ENCODE measurements around the gene NRXN3.

NRXN3 gene

DNA sequence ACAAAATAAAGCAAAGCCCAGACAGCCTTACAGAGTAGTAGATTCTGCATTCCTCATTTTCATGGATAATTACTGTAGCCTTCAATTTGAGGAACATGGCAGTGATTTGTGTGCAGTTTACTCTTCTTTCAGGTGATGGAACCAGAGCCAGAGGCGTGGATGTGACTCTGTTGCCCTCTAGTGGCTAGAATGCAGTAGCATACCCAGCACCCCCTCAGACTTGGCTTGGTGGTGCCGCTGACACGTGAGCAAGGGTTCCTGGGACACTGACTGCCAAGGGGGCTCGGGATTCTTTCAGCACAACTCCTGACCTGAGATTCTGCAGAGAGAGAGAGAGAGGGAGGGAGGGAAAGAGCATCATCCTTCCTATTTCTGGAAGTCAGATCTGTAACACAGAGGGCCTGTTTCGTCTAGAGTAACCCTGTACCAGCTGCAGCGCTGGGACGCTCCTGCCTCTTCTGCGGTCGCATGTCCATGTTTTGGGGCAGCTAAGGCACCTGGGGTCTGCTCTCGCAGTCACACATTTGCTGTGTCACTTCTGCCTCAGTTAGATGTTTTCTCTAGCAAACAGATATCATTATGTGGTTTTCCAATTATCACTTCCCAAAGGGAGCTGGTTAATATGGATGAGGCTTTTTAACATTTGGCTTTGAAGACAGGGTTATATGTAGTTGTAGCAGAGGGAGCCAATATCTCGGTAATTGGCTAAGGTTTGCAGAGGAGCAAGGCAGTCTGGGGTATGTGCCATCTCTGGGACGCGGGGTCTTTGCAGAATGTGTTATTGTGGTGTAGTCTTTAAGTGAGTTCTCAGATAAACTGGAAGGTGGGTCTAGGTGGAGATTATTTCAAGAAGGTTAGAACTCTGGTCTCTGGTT is 428.1 kb downstream of the NRXN3 start:
- DNase-seq: peak; percentile 70

DNA sequence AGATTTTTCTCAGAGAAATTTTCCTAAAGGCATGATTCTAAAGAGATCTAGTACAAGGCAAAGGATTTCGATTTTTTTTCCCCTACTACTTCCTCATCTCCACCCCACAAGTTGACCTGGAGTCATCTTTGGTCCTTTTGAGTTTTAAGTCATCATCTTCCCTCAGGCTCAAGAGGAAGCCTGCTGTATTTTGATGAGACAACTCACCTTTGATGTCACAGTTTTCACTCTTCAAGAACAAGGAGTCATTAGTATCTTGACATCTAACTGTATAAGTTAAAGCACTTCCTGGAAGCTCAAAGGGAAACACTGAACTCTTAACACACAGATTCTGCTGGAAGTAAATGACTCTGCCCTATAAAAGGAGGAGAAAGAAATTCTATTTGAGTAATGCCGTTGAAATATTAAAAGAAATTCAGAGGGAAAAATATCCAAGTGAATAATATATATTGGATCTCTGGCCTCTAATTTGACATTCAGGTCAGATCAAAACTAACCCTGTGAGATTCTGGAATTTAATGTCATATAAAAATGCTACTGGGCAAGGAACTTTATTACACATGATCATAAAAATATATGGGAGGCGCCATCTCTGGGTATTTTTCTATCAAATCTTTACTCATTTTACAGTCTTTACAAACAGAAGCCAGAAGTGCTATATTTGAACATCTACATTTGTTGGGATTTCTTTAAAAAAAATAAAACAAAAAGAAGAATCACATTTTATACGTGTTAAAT is 435.0 kb downstream of the NRXN3 start:
- no peak for DNase-seq

DNA sequence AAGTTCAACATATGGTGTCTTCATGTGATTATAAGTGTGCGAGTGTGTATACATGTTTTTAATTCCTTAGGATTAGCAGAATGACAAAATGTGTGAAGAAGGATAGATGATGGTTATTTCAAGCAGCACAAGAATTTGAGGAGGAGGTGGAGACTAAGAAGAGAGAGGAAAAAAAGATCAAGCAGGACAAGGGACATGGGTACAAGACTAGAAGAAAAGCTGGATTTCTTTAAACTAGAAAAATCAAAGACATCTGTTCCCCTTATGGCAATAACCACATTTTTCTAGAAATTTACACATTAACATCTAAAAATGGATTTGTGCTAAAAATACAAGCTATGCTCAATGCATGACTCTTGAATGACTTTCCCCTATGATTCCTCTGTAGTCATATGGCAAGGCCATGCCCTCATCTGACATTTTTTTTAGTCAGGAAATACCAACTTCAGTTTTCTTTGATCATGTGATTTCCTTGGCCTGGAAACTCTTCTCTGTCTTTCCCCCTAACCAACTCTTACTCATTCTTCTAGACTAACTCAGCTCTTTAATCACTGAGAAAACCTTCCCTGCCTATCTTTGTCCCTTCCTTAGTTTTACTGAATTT is 435.8 kb downstream of the NRXN3 start:
- no peak for DNase-seq

DNA sequence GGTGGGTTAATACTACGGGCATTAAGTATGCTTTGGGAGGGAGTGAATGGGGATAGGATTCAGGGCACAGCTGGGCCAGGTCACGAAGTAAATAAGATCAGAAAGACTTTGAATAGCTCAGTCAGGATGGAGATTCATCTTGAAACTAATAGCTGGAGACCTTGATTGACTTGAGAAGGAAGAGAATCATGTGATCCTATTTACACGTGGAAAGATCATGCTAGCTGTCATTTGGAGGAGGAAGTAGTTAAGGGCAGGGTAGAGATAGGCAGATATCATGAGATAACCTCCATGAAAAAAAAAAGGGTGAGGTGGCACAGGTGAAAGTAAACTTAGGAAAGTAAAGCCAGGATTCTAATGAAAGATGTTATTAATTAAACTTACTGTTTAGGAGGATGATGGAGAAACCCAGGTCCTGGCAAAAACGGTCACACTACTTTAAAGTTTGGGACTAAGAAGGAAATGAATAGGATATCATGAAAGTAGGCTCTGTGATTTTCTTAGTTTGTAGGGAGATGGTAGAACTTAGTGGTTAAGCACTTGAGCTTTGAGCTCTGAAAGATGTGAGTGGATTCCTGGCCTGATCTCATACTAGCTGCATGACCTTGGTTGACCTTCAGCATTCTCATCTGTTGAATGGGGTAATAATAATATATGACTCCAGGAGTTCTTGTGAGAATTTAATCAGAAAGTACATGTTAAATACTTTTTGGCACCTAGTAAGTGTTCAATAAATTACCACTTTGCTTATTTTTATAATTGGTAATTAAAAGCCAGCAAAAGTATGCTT is 439.0 kb downstream of the NRXN3 start:
- DNase-seq: no peak

DNA sequence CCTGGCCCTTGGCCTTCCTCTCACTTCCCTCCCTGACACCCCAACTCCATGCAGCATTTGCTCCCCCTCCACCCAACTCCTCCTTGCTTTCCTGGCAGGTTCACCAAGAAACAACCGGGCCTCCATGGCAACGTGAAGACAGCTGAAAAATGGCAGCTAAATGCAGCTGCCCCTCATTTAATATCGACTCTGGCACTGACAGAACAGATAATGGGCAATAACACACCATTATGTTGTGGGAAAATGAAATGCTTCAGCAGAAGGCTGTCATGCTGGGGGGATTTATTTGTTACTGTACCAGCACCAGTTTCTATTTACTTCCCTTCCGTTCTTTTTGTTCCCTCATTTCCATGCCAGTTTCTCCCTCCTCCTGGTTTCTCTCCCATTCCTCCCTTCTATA is 440.8 kb downstream of the NRXN3 start:
- DNase-seq: no peak

DNA sequence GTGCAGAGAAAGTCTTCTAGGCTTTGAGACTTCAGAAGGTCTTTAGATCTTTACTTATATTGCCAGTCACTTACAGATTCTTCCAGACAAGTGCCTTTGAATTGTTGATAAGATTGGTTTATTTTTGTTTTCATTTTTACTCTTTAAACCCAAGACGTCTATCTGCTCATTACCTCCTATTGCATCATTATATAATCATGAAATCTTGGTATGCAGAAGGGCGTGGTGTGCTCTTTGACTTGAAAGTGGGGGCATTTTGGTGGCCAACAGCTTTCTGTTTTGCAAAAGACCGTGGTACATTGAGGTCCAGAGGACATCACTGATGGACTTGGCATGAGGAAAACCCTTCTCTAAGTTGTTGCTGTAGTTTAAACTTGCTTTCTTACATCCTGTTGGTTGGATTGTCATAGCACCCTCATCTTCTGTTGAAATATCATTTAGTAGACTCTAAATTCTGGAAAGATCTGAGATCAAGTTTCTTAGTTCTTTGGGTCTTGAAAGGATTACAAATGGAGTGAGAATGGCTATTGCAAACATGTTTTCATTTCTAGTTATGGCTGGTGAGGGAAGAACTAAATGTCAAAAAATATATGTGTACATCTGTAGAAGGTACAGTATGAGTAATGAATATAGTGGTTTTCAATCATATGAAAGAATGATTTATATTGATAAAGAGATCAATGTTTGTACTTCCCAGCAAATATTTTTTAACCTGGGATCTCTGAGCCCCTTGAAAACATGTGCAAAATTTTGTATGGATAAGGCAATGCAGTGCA is 441.8 kb downstream of the NRXN3 start:
- no peak for DNase-seq

DNA sequence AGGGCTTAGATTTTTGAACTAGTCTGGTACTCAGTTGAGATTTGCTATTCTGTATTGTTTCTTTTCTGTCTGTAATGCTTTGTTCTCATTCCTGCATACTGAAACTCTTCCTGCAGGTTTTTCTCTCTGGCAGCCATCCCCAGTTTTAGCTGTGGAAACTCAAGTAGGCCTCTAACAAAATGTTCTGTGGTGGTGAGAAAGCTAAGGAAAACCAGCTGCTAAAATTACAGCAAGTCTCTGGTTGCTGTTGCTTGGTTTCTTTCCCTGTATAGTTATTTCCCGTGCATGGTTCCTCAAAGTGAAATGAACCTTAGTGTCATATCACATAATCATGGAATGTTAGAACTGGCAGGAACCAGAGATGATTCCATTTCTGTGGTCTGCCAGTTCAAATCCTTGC is 442.5 kb downstream of the NRXN3 start:
- no peak for DNase-seq

DNA sequence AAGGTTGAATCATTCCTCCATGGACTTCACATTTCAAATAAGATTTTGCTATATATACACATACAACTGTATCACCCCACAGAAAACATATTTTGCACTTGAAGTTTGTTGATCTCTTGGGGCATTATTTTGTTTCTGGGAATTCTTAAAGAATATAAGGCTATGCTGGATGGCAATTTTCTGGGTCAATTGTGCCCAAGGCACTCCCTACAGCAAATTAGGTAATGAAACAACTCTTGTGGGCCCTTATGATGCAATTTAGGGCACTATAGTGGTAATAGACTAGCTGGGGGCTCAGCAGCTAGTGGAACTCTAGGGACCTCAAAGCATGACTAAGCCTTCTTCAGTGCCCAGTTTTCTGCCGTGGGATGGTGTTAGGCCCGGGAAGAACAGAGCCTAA is 444.4 kb downstream of the NRXN3 start:
- no peak for DNase-seq

DNA sequence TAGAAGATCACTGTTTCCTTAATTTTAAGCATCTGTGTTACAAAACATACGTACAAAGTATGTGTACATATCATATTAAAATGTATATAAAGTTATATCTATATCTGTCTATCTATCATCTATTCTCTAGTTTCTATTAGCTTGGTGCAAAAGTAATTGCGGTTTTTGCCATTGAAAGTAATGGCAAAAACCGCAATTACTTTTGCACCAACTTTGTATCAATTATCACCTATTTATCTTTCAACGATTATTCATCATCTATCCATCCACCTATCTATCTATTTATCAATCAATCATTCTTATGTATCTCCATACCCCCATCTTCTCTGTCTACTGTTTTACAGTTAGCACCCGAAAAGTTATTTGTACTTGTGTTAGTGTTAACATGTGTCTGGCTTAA is 447.6 kb downstream of the NRXN3 start:
- no peak for DNase-seq

DNA sequence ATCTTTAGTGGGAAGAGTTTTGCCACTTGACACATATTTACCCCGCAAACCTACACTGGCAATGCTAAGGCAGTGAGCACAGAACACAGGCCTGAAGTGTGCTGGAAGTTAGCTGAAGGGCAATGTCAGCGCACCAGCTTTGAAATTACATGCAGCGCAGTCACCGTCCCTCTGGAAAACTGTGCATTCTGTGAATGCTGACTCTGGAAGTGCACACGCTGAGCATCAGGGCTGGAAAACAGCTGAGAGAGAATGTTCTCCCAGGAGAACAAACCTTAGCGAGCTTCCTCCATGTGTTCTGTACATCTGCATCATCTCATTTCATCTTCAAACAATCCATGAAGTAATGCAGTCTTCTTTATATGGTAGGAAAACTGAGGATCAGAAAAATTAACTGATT is 448.2 kb downstream of the NRXN3 start:
- DNase-seq: no peak

DNA sequence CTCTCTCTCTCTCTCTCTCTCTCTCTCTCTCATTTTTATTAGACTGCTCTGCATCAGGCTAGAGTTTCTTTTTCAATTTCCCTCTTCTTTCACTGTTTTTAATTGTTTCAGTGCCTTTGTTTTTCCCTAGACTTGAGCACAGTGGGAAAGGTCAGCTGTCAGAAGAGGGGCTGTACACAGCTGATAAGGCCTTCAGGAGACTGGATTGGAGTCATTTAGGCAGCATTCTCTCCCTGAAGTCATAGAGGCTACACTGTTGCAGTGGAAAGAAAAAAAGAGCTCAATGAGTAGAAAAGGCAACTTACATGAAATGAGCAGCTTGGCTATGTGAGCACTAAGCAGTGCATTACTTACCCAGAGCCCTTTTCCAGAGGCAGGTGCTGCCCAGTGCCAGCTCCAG is 456.9 kb downstream of the NRXN3 start:
- DNase-seq: no peak

DNA sequence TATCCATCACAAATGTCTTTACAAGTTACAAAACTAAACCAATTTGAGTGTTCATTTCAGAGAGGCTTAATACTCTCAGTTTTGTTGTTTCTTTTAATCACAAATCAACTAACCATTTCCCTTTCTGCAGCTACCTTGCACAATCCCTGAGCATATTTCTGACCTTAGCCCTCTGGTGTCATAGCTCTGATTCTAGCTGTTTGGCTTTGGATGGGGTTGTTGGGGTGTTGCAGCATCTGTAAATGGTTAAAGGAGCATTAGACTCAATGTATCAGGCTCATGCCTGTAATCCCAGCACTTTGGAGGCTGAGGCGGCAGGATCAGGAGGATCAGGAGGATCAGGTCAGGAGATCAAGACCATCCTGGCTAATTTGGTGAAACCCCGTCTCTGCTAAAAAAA is 461.4 kb downstream of the NRXN3 start:
- DNase-seq: no peak

DNA sequence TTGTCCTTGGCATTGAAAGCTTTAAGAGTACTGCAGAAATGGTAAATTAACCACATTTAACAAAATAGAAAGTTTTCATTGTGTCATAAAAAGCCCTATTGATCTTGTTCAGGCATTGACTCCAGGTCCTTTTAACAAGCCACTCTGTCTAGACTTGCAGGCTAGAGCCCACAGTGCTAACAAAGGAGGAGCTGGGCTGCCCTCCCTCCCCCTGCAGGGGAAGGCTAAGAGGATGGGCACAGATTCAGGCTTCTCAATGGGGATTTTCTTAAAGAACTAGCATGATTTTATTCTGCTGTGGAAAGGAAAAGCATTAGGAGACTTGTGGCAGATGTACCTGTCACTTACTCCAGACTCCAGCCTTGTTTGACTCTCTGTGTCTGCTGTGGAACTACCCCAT is 463.6 kb downstream of the NRXN3 start:
- DNase-seq: no peak

DNA sequence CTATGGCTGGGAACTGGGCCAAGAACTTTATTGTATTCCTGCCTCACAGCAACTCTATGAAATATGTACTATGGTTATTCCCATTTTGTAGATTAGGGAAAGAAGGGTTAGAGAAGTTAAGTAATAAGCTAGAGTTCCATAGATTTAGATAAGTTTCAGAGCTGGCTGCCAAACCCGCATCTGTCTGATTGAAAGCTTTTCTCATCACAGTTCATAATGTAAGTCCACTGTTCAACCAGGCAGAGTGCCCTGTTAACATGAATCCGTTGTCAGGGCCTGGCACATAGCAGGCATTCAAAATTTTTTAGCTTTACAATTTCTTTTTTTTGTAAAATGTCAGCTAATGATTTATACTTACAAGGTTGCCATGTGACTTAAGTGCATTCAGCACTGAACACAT is 467.3 kb downstream of the NRXN3 start:
- DNase-seq: no peak

DNA sequence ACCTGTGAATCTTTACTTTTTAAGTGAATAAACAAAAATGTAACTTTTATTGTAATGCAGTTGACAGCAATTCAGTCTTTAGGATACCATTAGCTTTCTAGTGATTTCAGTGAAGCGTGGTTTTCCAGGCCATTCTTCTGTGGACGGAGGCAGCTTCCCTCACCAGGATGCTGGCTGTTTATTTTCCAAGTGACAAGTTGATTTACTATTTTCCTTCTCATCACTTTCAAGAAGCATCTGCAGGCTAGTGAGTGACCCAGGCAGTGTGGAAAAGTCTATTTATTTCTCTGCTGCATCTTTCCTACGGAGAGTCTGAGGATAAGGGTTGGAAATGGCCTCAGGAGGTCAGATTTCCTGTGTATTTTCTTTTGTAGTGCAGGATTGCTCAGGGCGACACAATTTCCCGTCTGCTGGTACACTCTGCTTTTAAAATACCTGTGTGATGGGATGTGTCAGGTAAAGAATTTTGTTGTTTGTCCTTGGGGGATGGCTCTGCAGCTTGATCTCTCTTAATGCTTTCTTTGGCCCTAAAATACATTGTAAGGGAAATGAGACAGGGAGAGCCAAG is 467.8 kb downstream of the NRXN3 start:
- DNase-seq: no peak

DNA sequence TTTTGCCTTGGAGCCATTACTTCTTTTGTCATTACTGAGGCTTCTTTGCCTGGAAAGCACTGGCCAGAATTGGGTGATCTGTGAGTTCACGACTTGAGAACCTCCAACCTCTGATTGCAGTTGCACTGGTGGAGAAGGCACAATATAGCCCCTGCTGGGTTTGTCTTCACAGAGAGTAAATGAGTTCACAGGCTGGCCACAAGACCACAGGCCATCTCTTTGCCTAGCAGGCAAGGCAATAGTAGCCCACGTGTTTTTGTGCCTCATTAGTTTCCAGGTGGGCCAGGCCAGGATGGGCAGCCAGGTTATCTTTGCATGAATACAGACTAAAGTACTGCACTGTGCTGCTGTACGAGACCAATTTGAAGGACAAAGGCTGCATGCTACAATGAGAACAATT is 468.8 kb downstream of the NRXN3 start:
- DNase-seq: no peak

DNA sequence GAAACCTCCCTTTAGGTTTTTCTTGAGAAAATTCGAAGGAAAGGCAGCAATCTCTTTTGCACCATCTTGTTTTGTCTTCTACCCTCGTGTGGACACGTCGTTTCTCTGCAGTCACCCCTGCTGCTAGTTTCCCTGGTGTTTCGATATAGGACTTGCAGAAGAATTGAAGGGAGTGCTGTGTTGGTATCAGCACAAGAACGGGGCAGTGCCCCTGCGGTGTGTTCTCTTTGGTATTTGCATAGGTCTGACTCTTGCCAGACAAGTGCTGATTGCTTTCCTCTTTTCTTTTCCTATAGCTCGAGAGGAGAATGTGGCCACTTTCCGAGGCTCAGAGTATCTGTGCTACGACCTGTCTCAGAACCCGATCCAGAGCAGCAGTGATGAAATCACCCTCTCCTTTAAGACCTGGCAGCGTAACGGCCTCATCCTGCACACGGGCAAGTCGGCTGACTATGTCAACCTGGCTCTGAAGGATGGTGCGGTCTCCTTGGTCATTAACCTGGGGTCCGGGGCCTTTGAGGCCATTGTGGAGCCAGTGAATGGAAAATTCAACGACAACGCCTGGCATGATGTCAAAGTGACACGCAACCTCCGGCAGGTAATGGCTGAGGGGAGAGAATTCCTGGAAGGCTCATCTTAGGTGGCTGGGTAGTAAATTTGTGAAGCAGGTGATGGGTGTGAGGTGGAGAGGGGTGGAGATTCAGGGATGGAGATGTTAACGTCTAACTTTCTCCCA is 474.8 kb downstream of the NRXN3 start:
- DNase-seq: no peak

DNA sequence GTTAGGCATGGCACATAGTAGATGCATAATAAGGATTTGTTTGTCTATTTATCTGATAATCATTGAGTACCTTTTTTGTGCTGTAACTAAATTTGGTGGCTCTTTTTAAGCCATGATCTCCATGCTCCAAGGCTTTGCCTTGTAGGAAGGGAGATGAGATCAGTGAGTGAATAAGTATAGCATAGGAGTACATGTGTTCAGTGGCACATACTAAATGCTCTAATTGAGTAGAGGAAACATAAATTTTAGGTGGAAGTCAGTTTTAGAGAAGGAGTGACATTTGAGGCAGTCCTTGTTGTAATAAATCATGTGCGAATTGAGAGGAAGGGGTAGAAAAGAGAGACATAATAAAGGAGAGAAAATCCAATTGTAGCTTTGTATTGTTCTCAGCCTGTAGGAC is 482.6 kb downstream of the NRXN3 start:
- no peak for DNase-seq

DNA sequence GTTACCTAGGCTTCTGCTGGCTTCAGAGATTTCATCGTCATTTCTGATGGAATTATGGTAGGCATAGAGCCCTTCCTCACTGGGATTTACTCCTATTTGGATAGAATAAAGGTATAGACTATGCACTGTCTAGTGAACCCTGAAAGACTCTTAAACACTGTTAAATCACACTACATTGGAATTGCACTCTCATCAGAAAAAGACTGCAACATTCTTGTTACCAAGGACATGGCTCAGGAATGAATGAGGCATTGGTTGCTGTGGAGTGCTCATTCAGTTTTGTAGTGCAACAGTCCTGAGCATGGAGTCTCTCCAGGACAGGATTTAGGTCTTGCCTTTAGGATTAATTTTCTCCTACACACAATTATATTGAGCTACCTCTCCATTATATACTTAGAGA is 483.0 kb downstream of the NRXN3 start:
- no peak for DNase-seq

DNA sequence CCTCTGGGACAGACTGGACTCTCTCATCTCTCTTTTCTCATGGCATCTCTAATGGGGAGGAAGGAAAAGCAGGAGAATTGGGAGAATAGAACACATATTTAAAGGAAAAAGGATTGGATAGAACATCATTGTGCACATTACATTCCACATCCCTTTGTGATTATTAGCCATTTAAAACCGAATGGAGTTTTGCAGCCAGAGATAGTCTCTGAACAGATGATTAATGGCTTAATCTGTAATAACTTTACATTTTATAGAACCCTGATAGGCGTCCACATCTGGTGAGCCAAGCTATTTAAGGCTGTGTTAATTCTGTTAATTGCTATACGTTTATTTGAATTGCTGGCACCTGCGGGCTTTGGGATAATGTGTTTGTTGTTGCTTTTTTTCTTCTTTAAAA is 487.3 kb downstream of the NRXN3 start:
- no peak for DNase-seq

DNA sequence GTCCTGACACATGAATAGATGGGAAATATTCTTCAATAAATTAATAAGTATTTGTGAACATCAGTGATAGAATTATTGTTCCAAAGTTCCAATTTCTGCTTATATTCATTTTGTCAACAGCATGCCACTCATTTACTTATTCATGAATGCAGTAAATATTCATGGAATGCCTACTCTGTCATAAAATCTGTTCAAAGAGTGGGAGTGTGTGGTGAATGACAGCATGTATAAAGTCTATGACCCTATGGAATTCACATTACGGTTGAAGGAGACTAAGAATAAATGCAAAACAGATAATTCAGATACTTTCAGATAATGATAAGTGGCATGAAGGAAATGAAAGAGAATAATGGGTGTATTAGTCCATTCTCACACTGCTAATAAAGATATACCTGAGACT is 494.7 kb downstream of the NRXN3 start:
- DNase-seq: no peak

Measured in activated effector memory CD4-positive, alpha-beta T cell treated with anti-CD3 and anti-CD28 coated beads, Interleukin-2, amount 50 U/mL, for 16 hours (primary cell).